ENCODE results near the gene CEP192.
"Not testable (repeated sequence)": the region's sequence is repeated elsewhere in the genome, so short reads cannot be mapped to it uniquely, and the experiment has no call there.

Gene CEP192

GRCh38 chr18:12995424-12995823 lies 4.3 kb downstream of the CEP192 start:
- DNase-seq: no peak

DNA sequence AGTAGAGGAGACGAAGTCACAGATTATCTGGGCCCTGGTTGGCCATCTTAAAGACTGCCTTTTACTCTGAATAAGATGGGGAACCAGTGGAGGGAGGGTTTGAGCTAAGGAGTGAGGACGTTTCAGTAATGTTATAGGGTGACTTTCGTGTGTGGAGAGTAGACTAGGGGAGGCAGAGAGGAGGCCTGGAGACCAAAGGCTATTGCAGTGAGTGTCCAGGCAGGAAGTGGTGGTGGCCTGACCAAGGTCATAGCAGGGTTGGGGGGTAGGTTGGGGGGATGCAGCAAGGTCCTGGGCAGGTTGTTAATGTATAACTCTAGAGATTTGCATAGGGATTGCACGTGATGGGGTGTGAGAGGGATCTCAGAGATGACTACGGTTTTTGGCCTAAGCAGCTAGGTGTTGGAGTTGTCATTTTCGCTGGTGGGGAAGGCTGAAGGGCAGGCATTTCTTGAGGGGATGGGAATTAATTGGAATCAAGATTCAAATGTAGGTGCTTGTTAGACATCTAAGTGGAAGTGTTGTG lies 4.9 kb downstream of the CEP192 start:
- DNase-seq: no peak

DNA sequence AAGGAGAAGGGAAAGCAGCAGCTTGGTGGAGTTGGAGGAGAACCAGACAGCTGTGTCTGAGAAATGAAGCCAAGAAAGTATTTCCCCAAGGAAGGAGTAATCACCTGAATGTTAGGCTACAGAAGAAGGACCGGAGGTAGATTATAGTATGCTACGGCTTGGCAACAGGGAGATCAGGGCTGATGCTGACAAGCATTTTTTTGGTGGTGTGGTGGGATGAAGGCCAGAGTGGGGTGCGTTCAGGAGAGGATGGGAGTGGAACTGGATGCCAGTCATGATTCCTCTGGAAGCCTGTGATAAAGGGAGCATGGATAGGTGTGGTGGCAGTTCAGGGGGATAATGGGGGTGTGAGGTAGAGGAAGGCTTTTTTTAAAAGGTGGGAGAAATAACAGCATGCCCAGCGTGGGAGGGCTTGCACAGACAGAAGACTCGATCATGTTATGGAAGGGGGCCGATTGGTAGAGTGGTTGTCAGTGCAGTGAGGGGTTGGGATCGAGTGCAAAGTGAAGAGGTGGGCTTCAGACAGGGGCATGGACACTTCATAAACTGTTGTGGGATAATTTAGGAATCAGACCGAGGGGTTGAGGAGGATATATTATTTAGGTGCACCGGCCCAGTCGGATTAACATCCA lies 5.6 kb downstream of the CEP192 start:
- DNase-seq: no peak

- DNase-seq: not testable (repeated sequence)
Observed at GRCh38 chr18:12997330-12997729, 6.2 kb downstream of the CEP192 start.

GRCh38 chr18:12998332-12999060 lies 7.3 kb downstream of the CEP192 start:
- no peak for DNase-seq

GRCh38 chr18:13003466-13003896 lies 12.3 kb downstream of the CEP192 start:
- no peak for DNase-seq

DNA sequence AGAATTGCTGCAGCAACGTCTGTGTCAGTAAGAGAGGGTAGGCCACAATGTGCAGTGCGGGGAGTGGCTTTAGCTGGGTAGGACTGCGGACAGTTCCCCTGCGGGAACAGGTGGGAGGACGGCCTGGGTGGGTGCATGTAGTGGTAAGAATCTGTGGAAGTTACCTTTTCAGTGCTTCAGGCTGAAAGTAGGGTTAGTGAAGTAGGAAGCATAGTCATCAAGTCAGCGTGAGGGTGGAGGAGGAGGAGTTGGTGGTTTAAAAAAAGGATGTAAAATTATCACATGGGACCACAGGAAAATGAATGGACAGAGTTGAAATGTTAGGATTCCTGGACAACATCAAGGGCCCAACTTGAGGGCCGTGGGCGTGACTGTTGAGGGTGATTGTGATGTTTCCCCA lies 13.2 kb downstream of the CEP192 start:
- no peak for DNase-seq

- no peak for DNase-seq
Observed at GRCh38 chr18:13005289-13005688, 14.1 kb downstream of the CEP192 start.

DNA sequence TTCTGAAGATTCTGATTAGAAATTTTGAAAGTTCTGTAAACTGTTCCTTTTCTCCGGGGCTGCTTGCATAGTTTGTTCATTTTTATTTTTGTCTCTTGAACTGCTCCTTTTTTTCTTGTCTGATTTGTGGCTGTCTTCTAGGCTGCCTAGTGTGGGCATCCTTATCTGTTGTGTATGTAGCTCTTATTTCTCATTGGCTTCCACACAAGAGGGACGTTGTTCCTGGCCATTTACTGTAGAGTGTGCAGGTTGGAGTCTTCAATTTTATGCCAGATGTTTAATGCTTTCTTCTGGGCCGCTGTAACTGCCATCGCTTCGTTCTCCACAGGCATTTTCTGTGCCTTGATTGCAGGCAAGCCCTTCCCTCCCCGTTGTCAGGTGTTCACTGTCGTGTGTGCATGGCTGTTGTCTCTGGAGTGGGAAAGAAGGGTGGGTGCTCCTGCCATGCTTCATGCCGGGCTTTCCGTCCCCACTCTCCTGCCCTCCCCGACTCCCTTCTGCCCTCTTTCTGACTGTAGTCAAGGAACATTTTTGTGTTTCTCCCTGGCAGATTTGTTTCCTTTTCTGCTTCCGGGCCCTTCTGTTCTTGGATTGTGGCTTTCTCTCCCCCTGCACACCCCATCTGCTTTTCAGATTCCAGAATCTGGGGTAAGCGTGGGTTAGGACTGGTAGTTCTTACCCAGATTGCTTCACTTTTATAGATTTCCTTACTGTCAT lies 15.5 kb downstream of the CEP192 start:
- no peak for DNase-seq

DNA sequence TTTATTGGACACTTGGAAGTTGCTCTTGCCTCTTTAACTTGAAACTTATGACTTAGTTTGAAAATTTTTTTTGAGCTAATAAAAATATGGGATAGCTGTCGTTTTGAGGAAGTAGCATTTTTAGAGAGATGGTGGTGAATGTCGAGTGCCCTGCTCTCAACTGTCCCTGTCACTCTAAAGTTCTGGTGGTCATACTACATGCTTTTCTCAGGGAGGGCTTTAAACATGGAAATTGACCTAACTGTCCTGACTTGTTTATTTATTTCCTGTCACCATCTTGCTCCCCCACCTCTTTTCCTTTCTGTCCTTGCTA lies 16.0 kb downstream of the CEP192 start:
- DNase-seq: no peak

GRCh38 chr18:13011719-13012118 lies 20.6 kb downstream of the CEP192 start:
- no peak for DNase-seq

DNA sequence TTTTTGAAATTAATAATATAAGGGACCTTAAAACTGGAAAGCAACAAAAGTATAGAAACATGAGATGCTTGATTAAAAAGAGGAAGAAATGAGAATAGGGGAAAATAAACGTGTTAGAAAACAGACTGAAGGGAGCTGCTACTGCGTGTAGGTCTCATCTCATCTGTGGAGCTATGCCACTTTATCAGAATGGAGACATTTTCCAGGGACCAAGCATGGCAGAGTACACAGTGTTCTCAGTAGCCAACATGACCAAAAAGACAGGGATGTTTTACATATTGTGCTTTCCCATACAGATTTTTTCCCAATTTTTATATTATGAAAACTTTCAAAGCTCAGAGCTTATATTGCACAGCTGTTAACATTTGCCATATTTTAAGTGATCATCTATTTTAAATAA lies 23.1 kb downstream of the CEP192 start:
- no peak for DNase-seq

DNA sequence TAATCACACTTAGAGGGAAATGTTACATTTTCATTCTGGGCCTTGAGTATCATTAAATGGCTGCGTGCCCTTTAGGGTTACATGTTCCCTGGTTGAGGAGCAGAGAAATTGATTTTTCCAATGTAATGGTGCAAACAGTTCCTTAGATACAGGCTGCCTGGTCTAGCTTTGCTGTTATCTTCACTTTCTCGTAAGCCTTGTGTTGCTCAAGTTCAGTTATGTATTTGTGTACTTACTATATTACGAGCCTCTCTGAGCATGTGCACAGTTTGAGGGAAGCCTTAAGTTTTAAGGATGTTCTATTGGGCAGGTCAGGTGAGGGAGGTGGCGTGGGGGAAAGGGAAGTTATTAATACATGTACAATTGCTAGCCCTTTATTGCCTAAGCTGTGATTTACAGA lies 23.7 kb downstream of the CEP192 start:
- DNase-seq: no peak

DNA sequence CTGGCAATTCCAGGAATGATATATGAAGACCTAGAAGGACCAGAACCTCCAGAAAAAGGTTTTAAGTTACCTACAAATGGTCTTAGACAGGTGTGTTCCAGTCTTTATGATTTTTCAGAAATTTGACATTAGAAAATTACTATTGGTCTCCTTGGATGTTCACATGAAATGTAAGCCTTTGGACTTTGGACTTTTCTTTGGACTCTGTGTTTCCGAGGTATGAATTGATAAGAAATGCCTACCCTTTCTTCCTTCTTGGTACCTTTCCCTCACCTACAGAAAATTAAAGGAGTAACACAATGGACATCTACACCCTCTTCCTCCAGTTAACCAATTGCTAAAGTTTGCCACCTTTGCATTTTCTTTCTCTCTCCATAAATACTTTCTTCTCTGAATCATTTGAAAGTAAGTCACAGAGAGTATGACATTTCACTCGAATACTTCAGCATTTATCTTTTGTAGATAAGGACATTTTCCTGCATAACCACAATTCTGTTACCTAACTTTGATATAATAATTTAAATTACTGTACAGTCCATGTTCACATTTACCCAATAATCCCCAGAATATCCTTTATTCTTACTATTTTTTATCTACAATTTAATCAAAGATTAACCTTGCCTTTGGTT lies 26.2 kb downstream of the CEP192 start:
- DNase-seq: no peak

GRCh38 chr18:13018374-13018773 lies 27.2 kb downstream of the CEP192 start:
- DNase-seq: no peak

- DNase-seq: no peak
Observed at GRCh38 chr18:13019301-13019700, 28.1 kb downstream of the CEP192 start.

DNA sequence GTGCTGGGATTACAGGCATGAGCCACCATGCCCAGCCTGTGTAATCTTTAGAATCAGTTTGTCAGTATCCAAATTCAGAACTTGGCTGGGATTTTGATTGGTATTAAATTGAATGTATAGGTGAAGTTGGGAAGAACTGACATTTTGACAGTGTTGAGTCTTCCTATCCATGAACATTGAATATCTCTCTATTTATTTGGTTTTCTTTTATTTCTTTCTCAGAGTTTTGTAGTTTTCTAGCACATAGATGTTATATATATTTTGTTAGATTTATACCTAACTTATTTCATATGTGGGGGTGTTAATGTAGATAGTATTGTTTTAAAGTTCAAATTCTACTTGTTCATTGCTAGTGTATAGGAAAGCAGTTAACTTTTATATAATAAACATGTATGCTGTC lies 31.5 kb downstream of the CEP192 start:
- no peak for DNase-seq

GRCh38 chr18:13025233-13025632 lies 34.1 kb downstream of the CEP192 start:
- no peak for DNase-seq

DNA sequence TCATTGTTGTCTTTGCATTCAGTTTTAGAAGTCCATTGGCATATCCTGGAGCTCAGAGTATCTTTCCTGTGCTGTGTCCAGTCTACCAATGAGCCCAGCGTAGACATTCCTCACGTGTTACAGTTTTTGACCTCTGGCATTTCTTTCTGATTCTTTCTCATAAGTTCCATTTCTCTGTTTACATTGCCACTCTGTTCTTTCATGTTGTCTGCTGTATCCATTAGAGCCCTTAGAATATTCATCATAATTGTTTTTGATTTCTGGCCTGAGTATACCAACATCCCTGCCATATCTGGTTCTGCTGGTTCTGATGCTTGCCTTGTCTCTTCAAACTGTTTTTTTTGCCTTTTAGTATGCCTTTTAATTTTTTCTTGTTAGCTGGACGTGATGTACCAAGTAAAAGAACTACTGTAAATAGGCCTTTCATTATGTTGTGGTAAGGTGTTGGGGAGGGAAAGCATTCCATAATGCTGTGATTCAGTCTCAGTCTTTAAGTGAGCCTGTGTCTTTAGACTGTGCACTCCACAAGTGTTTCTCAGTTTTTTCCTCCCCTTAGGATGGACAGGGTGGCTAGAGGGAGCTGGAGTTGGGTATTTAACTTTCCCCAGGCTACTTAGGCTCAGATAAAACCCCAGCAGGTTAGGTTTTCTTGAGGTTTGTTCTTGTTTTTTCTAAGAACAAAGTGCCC lies 35.6 kb downstream of the CEP192 start:
- no peak for DNase-seq

DNA sequence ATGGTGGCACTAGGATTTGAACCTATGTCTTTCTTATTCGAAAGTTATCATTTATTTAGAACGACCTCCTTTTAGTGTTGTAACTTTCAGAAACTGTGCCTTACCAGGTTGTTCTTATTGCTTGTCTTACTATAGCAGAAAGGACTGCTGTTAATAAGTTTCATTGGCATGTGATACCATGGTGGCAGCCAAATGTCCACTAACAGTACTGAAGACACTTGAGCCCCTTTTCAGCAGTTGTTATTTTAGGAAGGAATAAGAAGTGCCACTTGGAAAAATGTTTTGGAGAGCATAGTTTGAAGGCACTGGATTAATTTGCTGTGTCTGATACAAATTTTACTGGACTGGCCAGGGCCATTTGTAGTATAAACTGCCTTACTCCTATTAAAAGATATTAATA lies 37.7 kb downstream of the CEP192 start:
- no peak for DNase-seq

- no peak for DNase-seq
Observed at GRCh38 chr18:13032173-13032572, 41.0 kb downstream of the CEP192 start.

- no peak for DNase-seq
Observed at GRCh38 chr18:13035249-13035914, 44.2 kb downstream of the CEP192 start.

Measured in NCI-H2081 treated with DMSO at 0.1 percent for 48 hours (cell line).